NB4 (cell line): Measurements from ENCODE around the gene MADCAM1.

Source experiments
- POLR2A ChIP-seq: IDR thresholded peaks from 2 replicates; pipeline ENCODE4 v1.6.1; 2011; ENCODE audit warnings: mild to moderate bottlenecking; ENCODE audit not compliant: insufficient read length; ENCODE audit errors: extremely low read depth
- TF ChIP-seq, protein P1 (sequence below): IDR thresholded peaks from 2 replicates; pipeline ENCODE4 v1.6.1; 2011; ENCODE audit warnings: low read depth, low read length

DNA sequence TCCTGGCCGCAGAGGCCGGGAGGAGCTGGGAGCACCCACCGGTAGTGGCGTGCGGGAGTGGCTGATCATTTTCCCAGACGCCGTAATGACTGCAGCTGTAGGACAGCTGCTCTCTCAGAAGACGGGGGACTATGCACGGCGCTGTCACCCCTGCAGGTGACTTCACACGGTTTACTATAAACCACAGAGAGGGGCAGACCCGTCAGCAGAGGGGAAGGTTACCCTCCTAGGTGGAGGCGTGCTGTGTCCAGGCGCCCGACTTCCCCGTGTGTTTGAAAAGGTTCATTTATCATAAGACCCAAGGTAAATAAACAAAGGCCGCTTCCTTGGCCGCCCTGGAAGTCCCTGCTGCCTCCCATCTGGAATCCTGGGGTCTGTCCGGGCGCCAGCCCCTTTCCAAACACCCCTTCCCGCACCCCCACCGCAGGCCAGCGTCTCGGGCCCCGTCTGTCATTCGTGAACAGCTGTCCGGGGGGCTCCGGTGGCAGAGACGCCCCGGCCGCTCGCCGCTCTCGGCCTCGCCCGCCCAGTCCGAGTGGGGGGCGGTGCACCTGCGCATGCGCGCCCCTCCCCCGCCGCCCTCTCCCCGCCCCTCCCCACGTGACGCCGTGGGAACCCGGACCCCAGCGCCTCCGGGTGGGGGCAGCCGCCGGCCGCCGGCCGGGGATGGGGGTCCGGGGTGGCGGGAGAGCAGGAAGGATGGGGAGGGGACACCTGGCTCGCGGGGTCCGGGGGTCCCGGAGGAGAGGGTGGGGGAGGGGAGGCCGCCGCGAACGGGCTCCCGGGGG, 36.4 kb upstream of the MADCAM1 start:
- no peak for TF ChIP-seq POLR2A
- TF ChIP-seq, protein P1, sequence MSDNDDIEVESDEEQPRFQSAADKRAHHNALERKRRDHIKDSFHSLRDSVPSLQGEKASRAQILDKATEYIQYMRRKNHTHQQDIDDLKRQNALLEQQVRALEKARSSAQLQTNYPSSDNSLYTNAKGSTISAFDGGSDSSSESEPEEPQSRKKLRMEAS: no peak
